ENCODE results near the gene URB2. TPM values are rescaled to one million over a fixed set of nuclear protein-coding genes. Genes with fewer than 3 reads are reported as not detected.

URB2 gene
- total RNA-seq, 4 donors from 2014 or later, result 5.0 to 14.6 (median 8.3) TPM

- no peak overlapping the region for H3K4me3 ChIP-seq
- no peaks in the 10 kb centered on the region for H3K4me1 ChIP-seq
- H3K36me3 ChIP-seq, result peaks cover 36 to 78% (median 66%) of the 10 kb centered on the region in 4 donors
- intact Hi-C loops (cut with DNase I), result loop anchor here (5.0 kb wide), 1 partner anchor 654 kb away; no protein-coding TSS in a partner anchor
- DNase-seq (ENCODE audit: extremely low spot score), result no peak
- WGBS, result 79% methylated on average over 1 of the region's 1 CpG
- TF ChIP-seq EP300 (IDR thresholded peaks at IDR 0.05) (no peak), CTCF (IDR thresholded peaks at IDR 0.05) (no peak), POLR2AphosphoS5 (IDR thresholded peaks at IDR 0.05) (no peak), POLR2A (IDR thresholded peaks at IDR 0.05; ENCODE audit: low read depth) (no peak)
- H3K9me3 ChIP-seq, result no peaks in the 10 kb centered on the region
- no peak overlapping the region for H3K27ac ChIP-seq (replicated peaks in 1 of 4)
- no peaks in the 10 kb centered on the region for H3K27me3 ChIP-seq
Observed at GRCh38 chr1:229653420-229653819, 27.4 kb downstream of the URB2 start.

GRCh38 chr1:229655781-229656180 lies 29.7 kb downstream of the URB2 start:
- peaks cover 30 to 71% (median 54%) of the 10 kb centered on the region in 4 donors for H3K36me3 ChIP-seq
- intact Hi-C loops (cut with DNase I), result no loop called here
- no peaks in the 10 kb centered on the region for H3K9me3 ChIP-seq
- no peak overlapping the region for H3K4me3 ChIP-seq
- H3K27ac ChIP-seq (replicated peaks in 1 of 4), result no peak overlapping the region
- peak; percentile 72 for DNase-seq (ENCODE audit: extremely low spot score)
- no peaks in the 10 kb centered on the region for H3K27me3 ChIP-seq
- peaks cover 0 to under 1% (median under 1%) of the 10 kb centered on the region in 4 donors for H3K4me1 ChIP-seq
- 95% methylated on average over 5 of the region's 5 CpGs for WGBS
- TF ChIP-seq EP300 (IDR thresholded peaks at IDR 0.05), result no peak
- TF ChIP-seq CTCF (IDR thresholded peaks at IDR 0.05), result no peak

DNA sequence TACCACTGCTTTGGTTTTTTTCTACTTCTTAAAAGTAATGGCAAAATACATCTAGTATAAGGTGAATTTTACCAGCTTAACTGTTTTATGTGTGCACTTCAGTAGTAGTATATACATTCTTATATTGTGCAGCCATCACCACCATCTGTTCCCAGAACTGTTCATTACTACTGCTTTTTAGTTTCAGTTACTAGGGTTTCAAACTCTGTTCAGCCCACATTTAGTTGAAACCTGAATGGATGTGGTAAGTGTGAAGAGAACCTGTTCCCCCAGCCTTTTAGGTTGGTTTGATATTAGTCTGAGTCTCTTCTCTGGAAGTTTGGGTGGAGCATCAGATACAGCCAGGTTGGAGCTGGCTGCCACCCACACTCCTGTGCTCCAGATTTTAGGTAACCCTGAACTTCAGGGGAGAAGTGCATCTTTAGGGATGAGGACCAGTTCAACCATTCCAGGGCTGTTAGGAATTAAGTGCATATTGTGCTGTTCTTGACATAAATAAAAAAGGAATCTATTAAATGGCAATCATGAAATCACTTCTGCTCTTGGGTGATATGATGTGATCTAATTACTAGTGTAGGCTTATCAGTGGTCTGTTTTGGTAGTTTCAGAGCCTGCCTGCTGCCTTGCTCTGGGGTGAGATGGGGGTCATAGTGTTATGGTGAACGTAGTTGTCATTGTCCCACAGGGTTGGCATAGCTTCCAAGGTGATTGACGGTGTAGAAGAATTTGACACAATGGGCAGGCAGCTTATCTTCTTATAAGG lies 32.1 kb downstream of the URB2 start:
- peaks cover 24 to 50% (median 42%) of the 10 kb centered on the region in 4 donors for H3K36me3 ChIP-seq
- 89% methylated on average over 2 of the region's 2 CpGs for WGBS

DNA sequence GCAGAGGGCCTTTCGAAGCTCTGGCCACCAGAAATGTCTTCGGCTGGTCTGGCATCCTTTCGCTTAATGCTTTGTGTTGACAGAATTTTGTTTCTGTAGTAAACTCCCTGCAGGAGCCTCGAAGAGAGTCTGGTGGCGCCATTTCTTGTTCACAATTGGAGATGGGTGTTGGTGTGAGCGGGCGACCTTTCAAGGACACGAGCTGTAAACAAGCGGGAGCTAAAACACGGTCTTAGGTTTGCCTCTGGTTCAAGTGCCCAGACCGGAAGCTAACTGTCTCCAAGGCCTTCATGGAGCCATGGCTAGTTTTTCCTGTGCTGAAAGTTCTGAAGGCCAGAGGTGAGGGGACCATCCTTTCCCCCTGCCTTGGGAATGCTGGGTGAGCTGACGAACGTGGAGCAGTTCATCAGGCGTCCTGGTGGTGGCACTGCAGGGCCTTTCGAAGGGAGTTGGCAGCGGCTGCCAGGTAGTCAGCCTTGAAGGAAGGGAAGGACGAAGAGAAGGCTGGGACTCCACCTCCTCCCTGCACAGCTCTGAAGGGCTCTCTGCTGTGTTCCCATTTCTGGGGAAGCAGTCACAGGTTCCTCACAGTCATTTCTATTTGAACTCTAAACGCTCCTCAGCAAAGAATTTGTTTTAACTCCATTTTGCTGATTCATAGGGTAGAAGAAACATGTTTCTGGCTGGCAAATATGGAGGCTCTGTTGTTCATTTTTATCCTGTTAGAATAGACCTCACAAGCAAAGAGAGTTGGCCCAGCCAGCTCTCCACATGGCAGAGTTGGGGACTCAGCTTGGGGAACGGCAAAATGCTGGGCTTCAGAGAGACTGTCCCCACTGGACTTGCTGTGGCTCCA lies 35.2 kb downstream of the URB2 start:
- intact Hi-C loops (cut with DNase I), result loop anchor here (1.0 to 10.0 kb wide), 2 partner anchors 404 to 649 kb away; partner anchors contain the start of gene GALNT2
- no peak overlapping the region for H3K27ac ChIP-seq (replicated peaks in 1 of 4)
- DNase-seq (ENCODE audit: extremely low spot score), result peak; percentile 94
- no peak overlapping the region for H3K4me3 ChIP-seq
- H3K27me3 ChIP-seq, result no peaks in the 10 kb centered on the region
- peak; percentile 93 to 95 (median 95) for TF ChIP-seq CTCF (IDR thresholded peaks at IDR 0.05)
- peak in 1 of 2 donors; percentile 64 for TF ChIP-seq POLR2AphosphoS5 (IDR thresholded peaks at IDR 0.05)
- TF ChIP-seq EP300 (IDR thresholded peaks at IDR 0.05), result no peak
- WGBS, result 60% methylated on average over 15 of the region's 19 CpGs
- peaks cover 11 to 26% (median 16%) of the 10 kb centered on the region in 4 donors for H3K36me3 ChIP-seq
- H3K9me3 ChIP-seq, result no peaks in the 10 kb centered on the region
- peaks cover 4 to 27% (median 18%) of the 10 kb centered on the region in 4 donors for H3K4me1 ChIP-seq

More for the DNA sequence above, 32.1 kb downstream of the URB2 start:
- no peaks in the 10 kb centered on the region for H3K27me3 ChIP-seq
- no peak overlapping the region for H3K4me3 ChIP-seq
- DNase-seq (ENCODE audit: extremely low spot score), result no peak
- H3K4me1 ChIP-seq, result peaks cover 4 to 12% (median 11%) of the 10 kb centered on the region in 4 donors
- H3K9me3 ChIP-seq, result no peaks in the 10 kb centered on the region
- TF ChIP-seq POLR2AphosphoS5 (IDR thresholded peaks at IDR 0.05) (no peak), POLR2A (IDR thresholded peaks at IDR 0.05; ENCODE audit: low read depth) (no peak), CTCF (IDR thresholded peaks at IDR 0.05) (no peak), EP300 (IDR thresholded peaks at IDR 0.05) (no peak)
- intact Hi-C loops (cut with DNase I), result no loop called here
- H3K27ac ChIP-seq (replicated peaks in 1 of 4), result no peak overlapping the region

Measured in esophagus muscularis mucosa (tissue), 4 donors.